Measurements from ENCODE around the gene CEBPB.
"Not testable (repeated sequence)": the region's sequence is repeated elsewhere in the genome, so short reads cannot be mapped to it uniquely, and the experiment has no call there.

Gene CEBPB

GRCh38 chr20:50193836-50194421 lies 3.3 kb downstream of the CEBPB start:
- no peak for DNase-seq

DNA sequence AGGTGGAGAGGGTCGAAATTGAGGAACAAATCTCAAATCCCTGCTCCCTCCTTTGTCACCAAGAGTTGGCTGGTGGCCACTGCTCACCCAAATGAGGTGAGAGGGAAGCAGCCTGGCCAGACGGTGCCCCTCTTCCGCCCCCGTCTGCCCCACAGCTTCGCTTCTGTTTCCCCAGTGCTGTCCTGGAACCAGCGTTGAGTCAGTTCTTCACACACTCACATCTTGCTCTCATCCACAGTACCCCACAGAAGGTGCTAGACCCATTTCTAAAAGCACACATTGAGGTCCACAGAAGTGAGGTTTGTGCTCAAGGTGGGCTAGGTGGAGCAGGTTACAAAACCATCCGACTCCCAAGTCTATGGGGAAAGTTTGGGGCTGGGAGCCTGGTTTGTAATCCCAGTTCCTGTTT lies 3.8 kb downstream of the CEBPB start:
- DNase-seq, result no peak

GRCh38 chr20:50194831-50195523 lies 4.3 kb downstream of the CEBPB start:
- DNase-seq, result no peak

- DNase-seq, result no peak
Observed at GRCh38 chr20:50195524-50196120, 5.0 kb downstream of the CEBPB start.

GRCh38 chr20:50196248-50196647 lies 5.6 kb downstream of the CEBPB start:
- DNase-seq, result no peak

DNA sequence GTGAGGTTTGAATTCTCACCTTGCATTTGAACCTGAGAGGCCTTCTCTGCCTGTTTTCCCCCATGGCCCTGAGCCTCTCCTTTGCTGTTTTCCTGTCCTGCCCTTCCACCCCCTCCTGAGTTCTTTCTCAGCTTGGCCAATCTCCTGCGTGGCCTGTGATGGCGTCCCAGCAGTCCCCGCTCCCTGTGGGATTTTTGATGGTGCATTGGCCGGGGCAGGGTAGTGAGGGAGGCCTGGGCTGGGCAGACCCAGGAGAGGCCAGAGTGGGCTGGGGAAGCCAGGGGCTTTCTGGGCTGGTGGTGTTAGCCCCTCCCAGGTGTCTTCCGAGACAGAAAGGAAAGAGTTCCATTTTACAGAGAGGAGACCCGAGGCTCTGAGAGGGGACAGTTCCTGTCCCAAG lies 6.3 kb downstream of the CEBPB start:
- no peak for DNase-seq

DNA sequence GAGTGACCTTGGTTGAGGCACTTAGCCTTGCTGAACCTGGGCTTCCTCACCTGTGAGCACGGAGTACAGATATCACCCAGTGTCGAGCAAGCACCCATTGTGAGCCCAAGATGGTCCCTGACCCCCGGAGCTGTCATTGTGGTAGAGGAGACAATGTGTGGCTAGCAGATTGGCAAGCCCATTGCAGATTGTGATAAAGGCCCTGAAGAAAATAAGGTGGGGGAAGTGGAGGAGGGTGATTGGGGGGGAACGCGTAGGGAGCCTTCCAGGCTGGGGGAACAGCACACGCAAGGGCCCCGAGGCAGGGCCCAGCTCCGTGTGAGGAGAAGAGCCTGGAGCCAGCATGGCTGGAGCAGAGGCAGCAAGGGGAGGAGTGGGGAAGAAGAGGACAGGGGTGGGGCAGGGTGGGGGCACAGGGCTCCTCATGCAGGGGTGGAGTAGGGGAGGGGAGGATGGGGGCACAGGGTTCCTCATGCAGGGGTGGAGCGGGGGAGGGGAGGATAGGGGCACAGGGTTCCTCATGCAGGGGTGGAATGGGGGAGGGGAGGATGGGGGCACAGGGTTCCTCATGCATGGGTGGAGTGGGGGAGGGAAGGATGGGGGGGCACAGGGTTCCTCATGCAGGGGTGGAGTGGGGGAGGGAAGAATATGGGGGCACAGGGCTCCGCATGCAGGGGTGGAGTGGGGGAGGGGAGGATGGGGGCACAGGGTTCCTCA lies 7.0 kb downstream of the CEBPB start:
- DNase-seq, result no peak

DNA sequence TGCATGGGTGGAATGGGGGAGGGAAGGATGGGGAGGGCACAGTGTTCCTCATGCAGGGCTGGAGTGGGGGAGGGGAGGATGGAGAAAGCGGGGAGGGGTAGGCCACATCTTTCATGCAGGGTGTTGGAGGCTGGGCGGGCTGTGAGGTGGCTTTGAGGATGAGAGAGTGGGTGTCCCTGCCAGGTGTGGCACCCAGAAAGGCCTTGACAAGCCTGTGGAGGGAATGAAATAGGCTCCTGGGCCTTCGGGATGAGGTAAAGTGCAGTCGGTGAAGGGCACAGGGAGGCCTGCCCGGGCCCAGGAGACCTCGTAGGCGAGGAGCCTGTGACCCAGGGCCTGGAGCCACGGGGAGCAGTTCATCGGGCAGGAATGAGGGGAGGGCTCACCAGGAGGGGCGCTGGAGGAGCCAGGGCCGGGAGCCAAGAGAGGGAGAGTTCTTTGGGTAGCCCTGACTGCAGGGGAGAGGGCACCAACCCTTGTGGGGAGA lies 7.6 kb downstream of the CEBPB start:
- DNase-seq, result no peak

DNA sequence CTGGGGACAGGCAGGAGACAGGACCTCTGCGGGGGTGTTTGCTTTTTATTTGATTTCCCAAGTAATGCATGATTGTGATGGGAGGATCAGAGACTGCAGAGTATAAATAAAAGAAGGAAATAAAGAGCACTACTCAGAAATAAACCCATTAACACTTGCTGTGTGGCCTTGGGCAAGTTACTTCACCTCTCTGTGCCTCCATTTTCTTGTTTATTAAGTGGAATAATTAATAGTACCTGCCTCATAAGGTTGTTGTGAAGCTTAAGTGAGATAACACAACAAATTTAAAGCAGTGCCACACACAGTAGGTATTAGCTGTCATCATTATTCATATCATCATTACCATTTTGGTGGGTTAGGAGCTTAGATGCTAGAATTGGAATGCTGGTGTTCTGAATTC lies 8.1 kb downstream of the CEBPB start:
- no peak for DNase-seq

DNA sequence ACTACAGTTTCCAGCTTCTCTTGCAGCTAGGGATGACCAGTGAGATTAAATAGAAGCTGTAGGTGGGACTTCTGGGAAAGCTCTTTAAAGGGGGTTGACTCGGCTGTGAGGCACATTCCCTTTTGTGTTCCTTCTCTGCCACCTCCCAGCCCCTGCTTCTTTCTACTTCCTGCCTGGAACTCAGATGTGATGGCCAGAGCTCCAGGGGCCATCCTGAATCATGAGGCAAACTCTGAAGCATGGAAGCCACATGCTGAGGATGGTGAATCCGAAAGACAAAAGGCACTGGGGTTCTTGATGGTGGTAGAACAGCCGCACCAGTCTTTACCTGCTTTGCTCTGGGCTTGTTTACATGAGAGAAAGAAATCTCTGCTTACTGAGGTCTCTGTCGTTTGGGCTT lies 9.1 kb downstream of the CEBPB start:
- DNase-seq, result no peak

DNA sequence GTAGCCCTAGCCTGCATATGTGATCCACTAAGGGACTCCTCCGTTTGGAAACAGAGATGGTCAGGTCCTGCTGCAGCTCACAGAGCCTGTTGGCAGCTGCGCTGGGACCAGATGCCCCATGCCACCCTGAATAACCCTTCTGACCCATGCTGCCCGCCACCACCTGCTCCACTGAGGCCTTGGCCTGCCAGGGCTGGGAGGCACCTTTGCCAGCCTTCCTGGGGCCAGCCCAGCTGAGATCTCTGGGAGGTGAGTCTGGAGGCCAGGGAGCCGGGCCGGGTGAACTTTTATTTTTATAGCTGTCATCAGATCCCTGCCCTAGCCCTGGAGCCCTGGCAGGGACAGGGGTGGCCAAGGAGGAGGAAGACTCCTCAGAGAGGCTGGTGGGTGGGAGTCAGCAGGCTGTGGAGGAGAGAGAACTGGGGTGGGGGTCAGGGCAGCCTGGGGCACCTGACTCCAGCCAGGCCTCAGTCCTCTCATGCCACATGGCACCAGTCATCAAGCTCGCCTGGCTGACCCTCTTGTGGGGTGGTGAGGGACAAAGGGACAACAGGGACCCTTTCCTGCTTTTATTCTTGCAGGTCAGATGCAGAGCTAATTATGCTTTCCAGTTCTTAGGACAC lies 10.0 kb downstream of the CEBPB start:
- DNase-seq, result no peak

DNA sequence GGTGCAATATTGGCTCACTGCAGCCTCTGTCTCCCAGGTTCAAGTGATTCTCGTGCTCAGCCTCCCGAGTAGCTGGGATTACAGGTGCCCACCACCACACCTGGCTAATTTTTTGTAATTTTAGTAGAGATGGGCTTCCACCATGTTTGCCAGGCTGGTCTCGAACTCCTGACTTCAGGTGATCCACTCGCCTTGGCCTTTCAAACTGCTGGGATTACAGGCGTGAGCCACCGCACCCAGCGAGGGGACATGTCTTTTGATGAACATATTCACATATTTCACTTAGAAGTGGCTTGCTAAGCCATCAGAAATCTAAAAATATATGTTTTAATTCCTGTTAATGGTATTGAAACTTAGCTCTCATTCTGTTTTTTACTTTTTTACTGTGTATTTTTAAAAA lies 11.1 kb downstream of the CEBPB start:
- DNase-seq, result not testable (repeated sequence)

GRCh38 chr20:50202677-50203076 lies 12.0 kb downstream of the CEBPB start:
- no peak for DNase-seq

- DNase-seq, result no peak
Observed at GRCh38 chr20:50203951-50204937, 13.6 kb downstream of the CEBPB start.

GRCh38 chr20:50207026-50207425 lies 16.4 kb downstream of the CEBPB start:
- no peak for DNase-seq

- DNase-seq, result no peak
Observed at GRCh38 chr20:50208085-50208491, 17.5 kb downstream of the CEBPB start.

DNA sequence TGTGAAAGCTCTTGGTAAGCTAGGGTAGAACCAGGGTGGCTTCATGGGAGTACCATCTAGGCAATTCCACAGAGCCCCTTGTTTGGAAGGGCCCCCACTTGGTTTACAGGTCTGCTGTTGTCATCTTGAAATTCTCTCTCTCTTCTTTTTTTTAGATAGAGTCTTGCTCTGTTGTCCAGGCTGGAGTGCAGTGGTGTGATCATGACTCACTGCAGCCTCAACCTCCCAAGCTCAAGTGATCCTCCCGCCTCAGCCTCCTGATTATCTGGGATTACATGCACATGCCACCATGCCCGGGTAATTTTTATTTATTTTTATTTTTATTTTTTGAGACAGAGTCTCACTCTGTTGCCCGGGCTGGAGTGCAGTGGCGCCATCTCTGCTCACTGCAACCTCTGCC lies 18.2 kb downstream of the CEBPB start:
- DNase-seq, result not testable (repeated sequence)

- no peak for DNase-seq
Observed at GRCh38 chr20:50210066-50210619, 19.5 kb downstream of the CEBPB start.

GRCh38 chr20:50211091-50211490 lies 20.5 kb downstream of the CEBPB start:
- no peak for DNase-seq

DNA sequence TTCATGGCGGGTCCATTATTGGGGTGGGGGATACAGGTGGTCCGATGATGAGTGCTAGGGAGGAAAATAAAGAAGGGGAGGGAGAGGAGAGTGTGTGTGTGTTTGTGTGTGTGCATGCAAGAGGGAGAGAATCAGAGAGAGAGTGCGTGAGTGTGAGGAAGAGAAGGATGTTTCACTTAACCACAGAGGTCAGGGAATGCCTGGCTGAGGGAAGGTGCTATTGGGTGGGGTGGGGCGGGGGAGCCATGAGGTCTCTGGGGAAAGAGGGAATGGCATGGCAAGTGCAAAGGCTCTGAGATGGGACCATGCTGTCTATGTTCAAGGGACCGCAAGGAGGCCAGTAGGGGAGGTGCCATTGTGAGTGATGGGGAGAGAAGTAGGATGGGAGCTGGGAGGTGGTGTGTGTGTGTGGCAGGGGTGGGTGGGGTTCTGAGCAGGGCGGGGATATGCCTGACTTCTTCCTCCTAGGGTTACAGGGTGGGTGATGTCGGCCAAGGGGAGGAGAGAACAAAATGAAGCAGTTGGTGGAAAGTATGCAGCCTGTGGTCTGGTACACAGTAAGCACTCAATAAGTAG lies 23.0 kb downstream of the CEBPB start:
- DNase-seq, result no peak

Measured in GF-D8 (cell line).